ENCODE results near the gene SLC43A3. TPM values are rescaled to one million over a fixed set of nuclear protein-coding genes. Genes with fewer than 3 reads are reported as not detected.
"Not testable (repeated sequence)": the region's sequence is repeated elsewhere in the genome, so short reads cannot be mapped to it uniquely, and the experiment has no call there.

Gene SLC43A3
- total RNA-seq, 1 donor from 2014 or later: 49.4 TPM

DNA sequence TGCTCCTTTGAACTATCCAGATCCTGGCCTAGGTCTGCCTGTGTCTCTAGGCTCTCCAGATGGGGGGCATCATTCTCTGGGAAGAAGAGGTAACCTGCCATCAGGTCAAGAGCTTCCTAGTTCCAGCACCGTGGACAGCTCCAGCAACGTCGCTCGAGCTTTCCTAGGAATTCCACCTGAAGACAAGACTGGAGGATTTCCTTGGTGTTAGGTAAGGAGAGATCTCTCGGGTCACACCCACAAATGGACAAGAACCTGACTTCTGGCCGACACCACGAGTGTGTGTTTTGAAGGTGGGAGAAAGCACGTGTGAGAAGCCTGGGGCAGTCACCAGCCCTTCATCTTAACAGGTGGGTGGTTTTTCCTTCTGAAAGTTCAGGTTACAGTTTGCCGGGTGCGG lies 47.2 kb downstream of the SLC43A3 start:
- peak; percentile 22 for DNase-seq

DNA sequence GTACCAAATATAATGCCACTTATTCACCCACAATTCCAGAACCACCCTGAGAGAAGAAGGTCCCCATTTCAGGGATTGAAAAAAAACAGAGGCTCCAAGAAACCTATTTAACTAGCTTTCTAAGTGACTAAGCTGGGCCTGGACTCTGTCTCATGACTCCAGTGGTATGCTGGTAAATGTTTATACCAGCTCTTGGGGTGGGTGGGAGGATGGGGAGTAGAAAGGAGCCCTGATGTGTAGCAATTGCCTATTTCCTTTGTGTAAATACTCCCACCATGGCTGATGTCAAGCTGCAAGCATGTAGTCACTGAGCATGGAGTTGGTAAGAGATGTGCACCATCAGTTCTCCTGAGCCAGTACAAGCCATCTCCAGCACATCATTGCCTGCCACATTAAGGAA lies 48.7 kb downstream of the SLC43A3 start:
- DNase-seq: no peak

DNA sequence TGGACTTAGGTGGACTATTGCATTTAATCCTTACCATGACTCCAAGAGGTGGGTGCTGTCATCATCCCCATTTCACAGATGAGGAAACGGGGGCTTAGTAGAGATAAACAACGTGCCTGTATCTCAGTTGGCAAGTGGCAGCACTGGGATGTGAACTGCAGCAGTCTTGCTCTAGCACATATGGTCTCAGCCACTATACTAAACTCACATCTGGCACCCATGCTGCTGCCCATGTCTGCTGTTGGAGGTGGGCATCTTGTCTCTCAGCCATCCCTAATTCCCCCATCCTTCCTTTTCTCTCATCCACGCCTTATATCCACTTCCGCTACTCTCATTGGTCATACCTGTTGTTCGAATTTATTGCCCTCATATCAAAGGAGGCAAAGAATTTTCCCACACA lies 49.8 kb downstream of the SLC43A3 start:
- no peak for DNase-seq

DNA sequence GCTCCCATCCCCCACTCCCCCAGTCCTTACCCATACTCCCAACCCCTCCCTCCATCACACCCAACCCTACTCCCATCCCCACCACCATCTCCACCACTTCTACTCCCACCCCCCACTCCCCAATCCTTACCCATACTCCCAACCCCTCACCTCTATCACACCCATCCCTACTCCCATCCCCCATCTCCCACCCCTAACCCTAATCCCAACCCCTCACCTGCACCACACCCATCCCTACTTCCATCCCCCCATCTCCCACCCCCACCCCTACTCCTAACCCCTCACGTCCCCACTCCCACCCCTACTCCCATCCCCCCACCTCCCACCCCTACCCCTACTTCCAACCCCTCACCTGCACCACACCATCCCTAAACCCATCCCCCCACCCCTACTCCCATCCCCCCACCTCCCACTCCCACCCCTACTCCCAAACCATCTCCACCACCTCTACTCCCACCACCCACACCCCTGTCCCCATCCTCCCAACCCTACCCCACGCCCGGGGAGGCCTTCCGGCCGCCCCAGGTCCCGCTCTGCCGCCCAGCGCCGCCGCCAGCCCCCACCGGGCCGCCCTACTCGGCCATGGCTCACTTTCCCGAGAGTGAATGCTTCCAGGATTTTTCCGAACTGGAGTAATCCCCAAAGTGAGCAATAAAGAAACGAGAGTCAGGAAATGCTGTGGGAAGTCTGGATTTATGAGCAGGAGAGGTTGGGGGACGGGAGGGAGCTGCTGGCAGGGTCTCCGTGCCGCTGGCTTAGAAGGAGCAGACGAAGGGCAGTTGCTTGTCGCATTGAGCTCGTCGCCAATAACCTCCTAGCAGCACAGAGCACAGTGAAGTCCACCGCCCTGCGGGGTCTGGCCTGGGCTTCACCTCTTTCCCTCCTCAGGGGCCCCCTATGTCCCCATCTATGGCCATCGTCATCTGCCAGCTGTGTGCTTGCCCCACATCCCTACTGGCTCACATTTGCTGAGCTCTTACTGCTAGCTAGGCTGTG lies 50.5 kb downstream of the SLC43A3 start:
- no peak for DNase-seq

DNA sequence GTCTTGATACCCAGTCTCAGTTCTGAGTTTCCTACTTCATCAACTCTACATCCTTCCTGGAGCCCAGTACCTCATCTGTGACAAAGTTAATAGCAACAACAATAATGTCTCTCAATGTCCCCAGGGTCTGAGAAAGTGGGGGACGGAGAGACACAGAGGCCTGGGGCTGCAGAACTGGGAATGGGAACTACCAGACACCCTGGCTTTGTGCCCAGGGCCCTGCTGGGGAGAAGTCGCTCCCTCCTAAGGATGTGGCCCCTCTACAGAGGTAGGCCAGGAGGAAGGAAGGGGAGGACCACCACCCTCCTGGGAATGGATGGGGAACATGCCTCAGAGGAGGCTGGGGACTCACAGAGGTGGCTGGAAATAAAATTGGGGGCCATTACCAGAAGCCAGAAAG lies 51.4 kb downstream of the SLC43A3 start:
- DNase-seq: no peak

DNA sequence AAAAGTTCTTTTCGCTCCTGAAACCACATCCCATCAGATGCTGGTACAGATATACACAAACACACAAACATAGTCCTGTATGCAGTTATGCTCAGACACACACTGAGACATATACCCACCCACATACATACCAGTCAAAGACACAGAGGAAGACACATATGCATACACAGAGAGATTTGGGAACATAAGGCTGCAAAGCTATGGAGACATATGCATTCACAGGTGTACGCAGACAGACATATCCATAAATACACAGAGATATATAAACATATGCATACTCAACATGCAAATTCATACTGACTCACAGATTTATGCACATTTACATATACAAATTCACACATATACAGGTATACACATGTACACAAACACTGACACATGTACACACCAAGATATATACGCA lies 52.0 kb downstream of the SLC43A3 start:
- DNase-seq: no peak

DNA sequence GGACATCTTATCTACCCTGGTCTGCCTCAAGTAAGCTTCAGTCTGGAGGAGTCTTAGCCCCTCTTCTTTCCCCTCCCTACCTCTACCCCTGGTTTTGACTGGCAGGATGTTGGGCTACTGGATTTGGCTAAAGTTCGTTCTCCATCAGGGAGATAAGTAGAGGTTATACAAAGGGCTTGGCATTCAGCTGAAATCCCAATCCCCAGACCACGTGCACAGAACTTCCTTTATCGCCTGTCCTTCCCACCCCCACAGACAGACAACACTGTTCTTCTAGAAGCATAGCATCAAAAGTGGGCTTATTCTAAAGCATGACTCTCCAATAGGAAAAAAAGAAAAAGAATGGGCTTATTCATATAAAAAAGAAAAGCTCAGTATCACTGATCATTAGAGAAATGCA lies 53.8 kb downstream of the SLC43A3 start:
- no peak for DNase-seq

DNA sequence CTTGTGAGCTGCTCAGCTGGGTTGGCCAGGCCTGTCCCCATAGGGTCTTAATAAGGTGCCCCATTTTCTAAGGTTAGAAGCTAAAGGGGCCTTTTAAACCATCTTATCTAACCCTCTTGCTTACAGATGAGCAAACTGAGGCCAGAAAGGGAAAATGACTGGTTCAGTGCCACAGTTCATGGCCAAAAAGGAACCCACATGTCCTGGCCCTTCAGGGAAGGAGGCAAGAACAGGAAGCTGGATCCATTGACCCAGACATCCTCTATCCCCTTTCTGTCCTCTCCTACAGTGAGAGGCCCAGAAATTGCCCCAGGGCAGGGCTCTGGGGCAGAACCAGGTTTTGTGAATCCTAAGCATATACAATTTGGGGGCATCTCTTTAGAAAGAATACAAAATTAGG lies 56.0 kb downstream of the SLC43A3 start:
- DNase-seq: no peak

DNA sequence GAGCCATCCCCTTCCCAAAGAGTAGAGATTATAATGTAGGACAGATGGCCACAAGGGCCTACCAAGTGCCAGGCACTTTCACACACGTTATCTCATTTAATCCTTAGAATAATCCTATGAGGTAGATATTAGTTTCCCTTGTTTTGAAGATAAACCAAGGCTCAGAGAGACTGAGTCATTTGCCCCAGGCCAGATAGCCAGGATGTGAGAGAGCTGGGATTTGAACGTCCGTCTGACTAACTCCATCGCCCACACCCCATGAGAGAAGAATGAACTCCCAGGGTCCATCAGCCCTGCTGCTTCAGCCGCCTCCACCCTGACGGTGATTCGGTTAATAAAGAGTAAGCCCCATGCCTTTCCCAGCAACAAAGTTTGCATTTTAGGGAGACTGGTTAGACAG lies 56.7 kb downstream of the SLC43A3 start:
- no peak for DNase-seq

DNA sequence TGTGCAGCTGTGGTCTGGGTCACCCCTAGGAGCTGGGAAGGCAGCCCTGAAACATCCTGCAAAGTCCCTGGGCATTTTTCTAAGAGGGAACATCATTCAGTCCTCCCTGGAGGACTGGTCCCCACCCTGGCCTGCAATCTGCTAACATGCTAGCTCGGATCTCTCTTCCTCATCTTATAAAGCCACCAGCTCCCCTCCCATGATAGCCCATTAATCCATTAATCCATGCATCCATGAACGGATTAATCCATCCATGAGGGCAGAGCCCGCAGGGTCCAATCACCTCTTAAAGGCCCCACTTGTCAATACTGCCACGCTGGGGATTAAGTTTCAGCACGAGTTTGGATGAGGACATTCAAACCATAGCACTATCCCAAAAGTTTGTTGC lies 58.1 kb downstream of the SLC43A3 start:
- DNase-seq: no peak

DNA sequence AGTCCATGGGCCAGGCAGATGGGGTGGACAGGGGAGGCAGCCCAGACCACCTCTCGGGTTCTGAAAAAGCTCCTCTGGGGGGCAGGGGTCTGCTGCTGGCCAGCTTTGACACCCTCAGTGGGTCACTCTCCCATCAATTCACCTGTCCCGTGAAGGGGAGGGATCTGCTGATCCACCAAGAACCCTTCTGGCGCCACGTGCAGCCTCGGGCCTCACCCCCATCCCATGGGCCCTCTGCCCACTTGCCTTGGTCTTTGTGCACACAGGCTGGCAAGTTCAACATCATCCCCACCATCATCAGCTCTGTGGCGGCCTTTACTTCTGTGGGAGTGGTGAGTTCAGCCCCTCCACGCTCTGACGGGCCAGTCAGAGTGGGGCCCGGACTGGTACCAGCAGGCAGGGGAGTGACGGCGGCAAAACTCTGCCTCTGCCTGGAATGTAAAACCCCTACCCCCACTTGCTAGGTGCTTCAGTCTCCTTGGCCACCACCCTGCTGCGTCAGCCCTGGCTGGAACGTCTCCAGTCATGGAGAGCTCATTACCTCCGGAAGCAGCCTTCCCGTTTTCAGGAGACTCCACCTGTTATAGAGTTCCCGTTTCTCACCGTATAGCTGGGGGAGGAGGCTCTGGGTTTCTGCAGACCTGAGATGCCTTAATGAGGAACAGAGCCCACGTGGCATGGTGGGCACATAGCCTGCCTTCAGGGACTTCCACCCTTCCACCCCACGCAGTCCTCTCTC lies 58.6 kb downstream of the SLC43A3 start:
- no peak for DNase-seq

DNA sequence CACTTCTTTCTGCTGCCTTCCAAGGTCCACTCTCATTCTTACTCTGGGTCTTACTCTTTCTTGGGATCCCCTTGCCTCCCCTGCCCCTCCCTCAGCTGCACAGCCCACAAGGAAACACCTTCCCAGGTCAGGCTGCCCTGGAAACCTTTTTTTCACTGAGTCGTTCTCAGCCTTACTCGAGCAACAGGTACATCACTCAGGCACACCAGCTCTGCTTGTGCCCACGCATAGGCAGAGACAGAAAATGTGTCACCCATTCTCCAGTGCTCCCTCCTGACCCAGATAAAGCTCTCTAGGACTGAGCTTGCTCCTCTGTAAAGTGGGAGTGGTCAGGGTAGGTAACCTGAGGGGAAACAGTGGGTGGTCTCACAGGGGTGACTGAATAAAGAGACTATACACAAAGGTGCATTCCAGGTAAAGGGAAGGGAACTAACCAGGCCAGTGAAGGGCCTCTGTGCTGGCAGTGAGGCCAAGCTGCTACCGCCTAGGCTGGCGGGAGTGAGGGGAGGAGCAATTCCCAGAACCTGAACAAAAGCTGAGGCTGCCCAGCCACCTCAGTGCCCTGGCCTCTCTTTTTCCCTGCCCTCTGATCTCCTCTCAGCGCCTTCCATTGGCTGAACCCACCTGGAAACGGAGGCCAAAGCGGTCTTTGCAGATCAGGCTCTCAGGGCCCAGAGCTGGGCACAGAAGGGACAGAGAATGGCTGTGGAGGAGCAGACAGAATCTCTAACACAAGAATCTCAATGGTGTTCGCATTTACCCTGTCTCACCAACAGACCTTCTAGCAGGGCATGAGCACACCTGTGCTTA lies 61.9 kb downstream of the SLC43A3 start:
- DNase-seq: no peak

DNA sequence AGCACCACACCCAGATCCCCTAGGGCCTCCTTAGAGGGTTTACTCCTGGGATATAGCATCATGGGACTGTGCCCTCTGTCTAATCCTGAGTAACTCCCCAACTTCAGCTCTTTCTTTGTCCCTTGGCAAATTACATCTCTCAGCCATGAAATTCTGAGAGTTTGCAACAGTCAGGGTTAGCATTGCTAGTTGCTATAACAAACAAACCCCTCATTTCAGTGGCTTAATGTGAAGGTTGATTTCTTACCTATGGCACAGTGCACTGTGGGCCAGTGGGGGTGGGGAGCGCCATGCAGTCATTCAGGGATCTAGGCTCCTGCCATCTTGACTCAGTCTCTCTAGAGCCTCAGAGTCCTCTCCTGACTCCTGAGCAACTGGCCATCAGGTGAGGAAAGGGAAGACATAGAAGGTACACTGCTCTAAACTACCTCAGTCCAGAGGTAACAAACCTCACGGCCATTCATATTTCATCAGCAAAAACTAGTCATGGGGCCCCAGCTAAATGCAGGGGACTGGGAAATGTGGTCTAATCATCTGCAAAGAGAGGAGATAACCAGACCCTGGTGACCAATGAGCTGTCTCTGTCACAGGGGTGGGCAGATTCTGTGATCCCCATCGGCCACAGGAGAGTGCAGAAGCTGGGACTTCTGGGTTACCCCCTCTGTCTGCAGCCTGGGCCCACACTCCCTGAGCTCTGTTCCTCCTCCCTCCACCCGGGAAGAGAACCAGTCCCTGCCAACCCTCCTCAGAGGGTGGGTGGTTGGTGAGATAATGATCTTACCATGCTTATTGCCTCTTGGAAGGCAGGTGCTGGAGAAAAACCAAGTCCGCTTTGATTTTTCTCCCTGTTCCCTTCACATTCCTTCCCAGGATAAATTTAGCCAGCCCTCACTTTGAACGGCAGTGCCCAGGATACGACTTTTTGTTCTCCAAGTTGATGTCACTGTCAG lies 63.5 kb downstream of the SLC43A3 start:
- DNase-seq: no peak

DNA sequence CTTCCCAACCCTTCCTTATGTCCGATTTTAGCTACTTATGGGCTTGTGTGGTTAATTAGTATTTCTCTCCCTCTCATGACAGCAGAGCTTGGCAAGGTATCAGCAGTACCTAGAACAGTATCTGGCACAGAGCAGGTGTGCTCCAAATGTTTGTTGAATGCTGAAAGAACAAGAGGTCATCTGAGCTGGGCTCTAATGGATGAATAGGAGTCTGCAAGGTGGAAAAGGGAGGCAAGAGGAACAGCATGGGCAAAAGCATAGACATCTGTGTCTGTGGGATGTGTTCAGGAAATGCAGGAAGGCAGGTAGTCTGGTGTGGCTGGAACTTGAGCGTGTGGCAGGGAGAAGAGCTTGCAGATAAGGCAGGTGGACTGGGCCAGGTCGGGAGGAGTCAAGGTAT lies 65.0 kb downstream of the SLC43A3 start:
- DNase-seq: no peak

DNA sequence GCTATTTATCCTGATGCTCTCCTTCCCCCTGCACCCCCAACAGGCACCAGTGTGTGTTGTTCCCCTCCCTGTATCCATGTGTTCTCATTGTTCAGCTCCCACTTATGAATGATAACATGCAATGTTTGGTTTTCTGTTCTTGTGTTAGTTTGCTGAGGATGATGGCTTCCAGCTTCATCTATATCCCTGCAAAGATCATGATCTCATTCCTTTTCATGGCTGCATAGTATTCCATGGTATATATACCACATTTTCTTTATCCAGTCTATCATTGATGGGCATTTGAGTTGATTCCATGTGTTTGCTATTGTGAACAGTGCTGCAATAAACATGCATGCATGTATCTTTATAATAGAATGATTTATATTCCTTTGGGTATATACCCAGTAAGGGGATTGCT lies 65.5 kb downstream of the SLC43A3 start:
- not testable (repeated sequence) for DNase-seq

DNA sequence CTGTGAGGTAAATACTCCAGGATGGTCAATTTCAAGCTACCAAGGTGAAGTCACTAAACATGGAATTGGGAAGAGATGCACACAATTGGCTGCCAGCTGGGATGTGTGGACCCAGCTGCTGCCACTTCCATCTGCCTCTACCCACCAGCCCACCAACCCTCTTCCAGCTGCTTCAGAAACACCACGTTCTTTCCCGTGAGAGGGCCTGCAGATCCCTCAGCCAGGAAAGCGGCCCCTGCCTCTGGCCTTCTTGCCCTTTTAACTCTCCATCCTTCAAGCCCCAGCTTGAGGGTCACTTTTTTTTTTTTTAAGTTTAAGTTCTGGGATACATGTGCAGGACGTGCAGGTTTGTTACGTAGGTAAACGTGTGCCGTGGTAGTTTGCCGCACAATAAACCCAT lies 65.9 kb downstream of the SLC43A3 start:
- DNase-seq: no peak

DNA sequence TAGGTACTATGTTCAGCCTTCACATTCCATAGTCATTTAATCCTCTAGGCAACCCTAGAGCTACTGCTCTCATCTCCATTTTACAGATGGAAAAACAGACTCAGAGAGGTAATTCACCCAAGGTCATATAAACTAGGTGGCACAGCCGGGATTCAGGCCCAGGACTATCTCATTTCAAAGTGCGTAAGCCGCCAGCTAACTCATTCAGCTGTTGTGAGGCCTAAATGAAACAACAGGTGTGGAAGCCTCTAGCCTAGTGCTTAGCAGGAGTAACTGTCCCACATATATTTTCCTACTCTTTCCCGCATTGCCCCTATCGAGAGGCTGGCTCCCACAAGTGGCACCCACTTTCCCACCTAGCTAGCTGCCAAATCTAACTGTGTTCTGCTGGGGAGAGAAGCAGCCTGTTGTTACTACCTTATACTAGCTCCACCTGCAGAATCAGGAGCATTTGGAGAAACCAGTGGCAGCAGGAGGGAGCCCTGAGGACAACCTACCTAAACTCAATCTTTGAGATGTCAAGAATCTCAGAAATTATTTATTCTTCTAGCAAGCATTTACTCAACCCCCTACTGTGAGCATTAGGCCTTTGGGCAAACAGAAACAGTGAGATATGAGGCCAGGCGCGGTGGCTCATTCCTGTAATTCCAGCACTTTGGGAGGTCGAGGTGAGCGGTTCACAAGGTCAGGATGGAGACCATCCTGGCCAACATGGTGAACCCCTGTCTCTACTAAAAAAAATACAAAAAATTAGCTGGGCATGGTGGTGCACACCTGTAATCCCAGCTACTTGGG lies 66.8 kb downstream of the SLC43A3 start:
- DNase-seq: peak; percentile 81

DNA sequence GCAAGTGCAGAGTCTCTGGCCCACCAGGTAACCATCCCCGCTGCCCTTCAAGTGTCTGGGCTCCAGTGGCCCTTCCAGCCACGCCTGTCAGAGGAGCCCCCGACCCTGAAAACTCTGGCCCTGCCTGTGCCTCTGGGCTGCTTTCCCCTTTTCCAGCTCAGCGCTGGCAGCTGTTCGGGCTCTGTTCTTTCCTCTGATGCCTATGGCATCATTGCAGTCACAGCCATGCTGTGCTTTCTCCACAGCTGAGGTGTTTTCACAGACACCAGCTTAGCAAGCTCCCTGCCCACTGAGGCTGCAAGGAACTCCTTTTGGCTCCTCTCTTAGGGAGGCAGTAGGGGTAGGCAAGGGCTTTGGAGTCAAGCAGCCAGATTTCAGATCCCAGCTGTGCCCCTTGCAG lies 67.5 kb downstream of the SLC43A3 start:
- no peak for DNase-seq

DNA sequence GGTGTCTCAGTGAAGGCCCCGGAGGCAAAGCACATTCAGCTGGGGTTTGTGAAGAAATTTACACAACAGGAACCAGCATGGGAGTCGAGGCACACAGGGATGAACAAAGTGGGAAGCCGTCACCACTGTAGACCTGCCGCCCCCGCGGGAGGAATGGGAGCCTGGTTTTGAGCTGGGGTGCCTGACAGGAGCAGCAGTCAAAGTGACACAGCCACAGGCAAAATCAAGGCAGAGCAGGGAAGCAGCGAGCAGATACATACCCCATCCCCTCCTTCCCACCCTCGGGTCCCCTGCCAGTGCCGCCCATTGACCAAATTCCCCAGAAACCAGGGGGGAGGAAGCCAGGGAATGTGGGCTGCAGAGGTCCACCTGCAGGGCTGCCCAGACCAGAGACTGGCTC lies 67.9 kb downstream of the SLC43A3 start:
- DNase-seq: no peak

DNA sequence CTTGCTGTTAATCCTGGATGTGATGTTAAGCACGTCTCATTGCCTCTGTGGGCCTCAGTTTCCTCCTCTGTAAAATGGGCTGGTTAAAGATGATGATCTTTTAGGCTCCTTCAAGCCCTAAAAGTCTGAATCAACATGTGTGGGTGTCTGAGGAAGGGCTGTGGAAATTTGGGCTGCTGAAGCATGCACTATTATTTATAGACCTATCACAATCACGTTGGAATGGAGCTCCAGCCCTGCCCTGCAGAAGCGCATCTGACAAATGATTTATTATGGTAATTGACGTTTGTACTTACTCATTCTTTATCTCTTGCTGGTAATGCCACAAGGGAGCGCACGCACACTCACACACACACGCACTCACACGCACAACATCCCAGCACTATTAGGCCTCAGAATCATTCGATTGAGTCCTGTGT lies 68.4 kb downstream of the SLC43A3 start:
- peak; percentile 36 for DNase-seq

DNA sequence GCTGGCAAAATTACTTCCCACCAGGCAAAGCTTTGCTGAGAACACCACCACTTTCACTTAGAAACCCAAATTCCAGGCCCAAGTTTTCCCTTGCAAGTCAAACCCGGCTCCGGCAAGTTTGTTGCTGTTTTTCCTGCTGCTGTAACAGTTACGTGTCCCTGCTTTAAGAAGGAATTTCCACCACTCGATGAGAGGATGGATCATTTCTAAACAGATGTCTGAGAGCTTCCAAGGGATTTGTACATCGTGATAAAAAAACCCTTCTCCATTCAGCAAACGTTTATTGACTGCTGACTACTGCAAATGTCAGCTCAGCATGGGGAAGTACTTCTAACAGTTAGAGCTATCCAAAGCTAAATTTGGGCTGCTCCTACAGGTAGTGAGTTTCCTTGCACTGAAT lies 69.1 kb downstream of the SLC43A3 start:
- DNase-seq: peak; percentile 47
